ENCODE data around the gene PLIN4.

Gene PLIN4

DNA sequence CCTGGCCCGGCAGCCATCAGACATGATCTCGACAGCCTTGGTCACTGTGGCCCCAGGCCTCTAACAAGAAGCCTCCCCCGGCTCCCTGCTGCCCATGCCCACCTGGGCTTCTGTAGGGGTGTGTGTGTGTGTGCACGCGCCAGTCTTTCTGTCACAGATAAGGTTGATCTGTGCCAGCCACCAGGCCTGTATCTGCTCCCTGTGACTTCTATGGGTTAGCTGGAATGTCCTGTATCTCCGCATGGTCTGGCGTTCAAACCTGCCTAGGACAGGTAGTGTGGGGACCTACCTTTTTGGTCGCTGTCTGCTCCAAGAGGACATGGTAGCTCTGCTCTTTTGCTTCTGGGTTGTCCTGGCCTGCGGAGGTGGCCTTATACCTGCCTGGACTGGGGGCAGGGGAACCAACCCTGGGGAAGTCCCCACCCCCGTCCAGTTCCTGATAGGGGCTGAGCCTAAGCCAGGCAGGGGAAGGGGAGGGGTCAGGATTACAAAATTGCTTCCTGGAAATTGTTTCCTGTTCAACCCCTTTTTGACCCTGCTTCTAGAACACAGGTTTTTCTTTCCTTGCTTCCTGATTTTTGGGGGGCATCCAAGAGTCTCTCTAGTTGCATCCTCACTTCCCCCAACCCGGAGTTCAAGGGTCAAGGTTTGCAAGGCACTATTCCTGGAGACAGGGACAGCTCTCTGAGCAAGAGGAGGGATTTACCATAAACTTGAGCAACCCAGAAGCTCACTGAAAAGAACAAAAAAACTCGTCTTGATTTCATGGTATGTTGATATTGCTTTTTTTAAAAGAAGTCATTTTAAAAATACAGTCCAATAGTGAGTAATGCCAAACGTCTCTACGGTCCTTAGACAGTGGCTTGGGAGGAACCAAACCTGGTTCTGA lies 21.7 kb upstream of the PLIN4 start, which contains the start of gene LRG1:
Gene LRG1, minus strand, starts transcription at position 344 of the 889 bp plus-strand sequence. Its CDS starts 23 bp downstream, at position 321.
- ATAC-seq = no peak

DNA sequence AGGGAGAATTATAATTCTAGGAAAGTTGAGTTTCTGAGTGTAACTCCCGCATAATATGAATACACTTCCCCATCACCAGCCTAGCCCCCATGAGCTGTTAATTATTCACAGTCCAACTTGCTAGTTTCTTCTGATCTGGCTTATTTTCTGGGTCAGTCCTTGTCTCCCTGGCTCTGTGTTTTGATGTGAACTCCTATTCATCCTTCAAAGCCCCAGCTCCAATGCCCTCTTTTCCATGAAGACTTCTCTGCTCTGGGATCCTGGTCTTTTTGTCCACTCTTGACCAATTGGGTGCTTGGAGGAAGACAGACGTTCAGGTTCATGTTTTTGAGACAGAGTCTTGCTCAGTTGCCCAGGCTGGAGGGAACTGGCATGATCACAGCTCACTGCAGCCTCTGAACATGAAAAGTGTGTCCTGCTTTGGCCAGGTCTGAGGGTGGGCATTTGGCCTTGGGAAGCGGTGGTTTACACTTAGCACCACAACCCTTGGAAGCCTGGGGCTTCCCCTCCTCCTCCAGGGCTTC lies 20.9 kb upstream of the PLIN4 start:
- peak; percentile 98 for TF ChIP-seq ZFP3 (CRISPR knock-in tag; IDR thresholded peaks at IDR 0.05)
- no peak for TF ChIP-seq ZNF70 (CRISPR knock-in tag; IDR thresholded peaks at IDR 0.05)
- ATAC-seq = no peak

More for the DNA sequence above, 21.7 kb upstream of the PLIN4 start, which contains the start of gene LRG1:
- no peak for TF ChIP-seq ISL1 (CRISPR knock-in tag; IDR thresholded peaks at IDR 0.05)
- TF ChIP-seq RARB (CRISPR knock-in tag; IDR thresholded peaks at IDR 0.05) = no peak
- TF ChIP-seq, protein P1, sequence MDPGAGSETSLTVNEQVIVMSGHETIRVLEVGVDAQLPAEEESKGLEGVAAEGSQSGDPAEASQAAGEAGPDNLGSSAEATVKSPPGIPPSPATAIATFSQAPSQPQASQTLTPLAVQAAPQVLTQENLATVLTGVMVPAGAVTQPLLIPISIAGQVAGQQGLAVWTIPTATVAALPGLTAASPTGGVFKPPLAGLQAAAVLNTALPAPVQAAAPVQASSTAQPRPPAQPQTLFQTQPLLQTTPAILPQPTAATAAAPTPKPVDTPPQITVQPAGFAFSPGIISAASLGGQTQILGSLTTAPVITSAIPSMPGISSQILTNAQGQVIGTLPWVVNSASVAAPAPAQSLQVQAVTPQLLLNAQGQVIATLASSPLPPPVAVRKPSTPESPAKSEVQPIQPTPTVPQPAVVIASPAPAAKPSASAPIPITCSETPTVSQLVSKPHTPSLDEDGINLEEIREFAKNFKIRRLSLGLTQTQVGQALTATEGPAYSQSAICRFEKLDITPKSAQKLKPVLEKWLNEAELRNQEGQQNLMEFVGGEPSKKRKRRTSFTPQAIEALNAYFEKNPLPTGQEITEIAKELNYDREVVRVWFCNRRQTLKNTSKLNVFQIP (CRISPR knock-in tag; IDR thresholded peaks at IDR 0.05; ENCODE audit: borderline replicate concordance, low read depth) = no peak
- no peak for TF ChIP-seq GLIS3 (CRISPR knock-in tag; IDR thresholded peaks at IDR 0.05)
- TF ChIP-seq ESRRG (CRISPR knock-in tag; IDR thresholded peaks at IDR 0.05) = no peak
- no peak for TF ChIP-seq ZNF565 (CRISPR knock-in tag; conservative IDR thresholded peaks at IDR 0.05; ENCODE audit: low read depth)
- TF ChIP-seq TOX (CRISPR knock-in tag; IDR thresholded peaks at IDR 0.05; ENCODE audit: borderline replicate concordance) = no peak
- no peak for TF ChIP-seq PPARA (CRISPR knock-in tag; IDR thresholded peaks at IDR 0.05; ENCODE audit: borderline replicate concordance)
- no peak for TF ChIP-seq SNAI2 (CRISPR knock-in tag; IDR thresholded peaks at IDR 0.05)
- no peak for TF ChIP-seq ZFP30 (CRISPR knock-in tag; IDR thresholded peaks at IDR 0.05)
- TF ChIP-seq ZC3H10 (CRISPR knock-in tag; IDR thresholded peaks at IDR 0.05) = no peak

DNA sequence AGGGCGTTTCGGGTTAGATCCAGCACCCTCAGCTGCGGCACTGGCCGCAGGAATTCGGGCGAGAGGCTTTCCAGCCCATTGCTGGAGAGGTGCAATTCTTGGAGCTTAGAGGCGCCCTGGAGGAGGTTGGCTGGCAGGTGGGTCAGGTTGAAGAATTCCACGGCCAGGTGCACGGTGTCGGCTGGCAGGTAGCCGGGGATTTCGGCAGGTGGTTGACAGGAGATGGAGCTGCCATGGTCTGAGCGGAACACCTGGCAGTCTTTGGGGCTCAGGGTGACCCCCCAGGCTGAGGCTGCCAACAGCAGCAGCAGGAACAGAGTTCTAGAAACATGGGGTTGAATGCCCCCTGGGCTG lies 20.3 kb upstream of the PLIN4 start:
- ATAC-seq = no peak
- TF ChIP-seq BACH2 (CRISPR knock-in tag; IDR thresholded peaks at IDR 0.05; ENCODE audit: borderline replicate concordance) (no peak), ZFP30 (CRISPR knock-in tag; IDR thresholded peaks at IDR 0.05) (no peak)
- TF ChIP-seq, protein P2, sequence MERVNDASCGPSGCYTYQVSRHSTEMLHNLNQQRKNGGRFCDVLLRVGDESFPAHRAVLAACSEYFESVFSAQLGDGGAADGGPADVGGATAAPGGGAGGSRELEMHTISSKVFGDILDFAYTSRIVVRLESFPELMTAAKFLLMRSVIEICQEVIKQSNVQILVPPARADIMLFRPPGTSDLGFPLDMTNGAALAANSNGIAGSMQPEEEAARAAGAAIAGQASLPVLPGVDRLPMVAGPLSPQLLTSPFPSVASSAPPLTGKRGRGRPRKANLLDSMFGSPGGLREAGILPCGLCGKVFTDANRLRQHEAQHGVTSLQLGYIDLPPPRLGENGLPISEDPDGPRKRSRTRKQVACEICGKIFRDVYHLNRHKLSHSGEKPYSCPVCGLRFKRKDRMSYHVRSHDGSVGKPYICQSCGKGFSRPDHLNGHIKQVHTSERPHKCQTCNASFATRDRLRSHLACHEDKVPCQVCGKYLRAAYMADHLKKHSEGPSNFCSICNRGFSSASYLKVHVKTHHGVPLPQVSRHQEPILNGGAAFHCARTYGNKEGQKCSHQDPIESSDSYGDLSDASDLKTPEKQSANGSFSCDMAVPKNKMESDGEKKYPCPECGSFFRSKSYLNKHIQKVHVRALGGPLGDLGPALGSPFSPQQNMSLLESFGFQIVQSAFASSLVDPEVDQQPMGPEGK (CRISPR knock-in tag; IDR thresholded peaks at IDR 0.05; ENCODE audit: borderline replicate concordance) = no peak

DNA sequence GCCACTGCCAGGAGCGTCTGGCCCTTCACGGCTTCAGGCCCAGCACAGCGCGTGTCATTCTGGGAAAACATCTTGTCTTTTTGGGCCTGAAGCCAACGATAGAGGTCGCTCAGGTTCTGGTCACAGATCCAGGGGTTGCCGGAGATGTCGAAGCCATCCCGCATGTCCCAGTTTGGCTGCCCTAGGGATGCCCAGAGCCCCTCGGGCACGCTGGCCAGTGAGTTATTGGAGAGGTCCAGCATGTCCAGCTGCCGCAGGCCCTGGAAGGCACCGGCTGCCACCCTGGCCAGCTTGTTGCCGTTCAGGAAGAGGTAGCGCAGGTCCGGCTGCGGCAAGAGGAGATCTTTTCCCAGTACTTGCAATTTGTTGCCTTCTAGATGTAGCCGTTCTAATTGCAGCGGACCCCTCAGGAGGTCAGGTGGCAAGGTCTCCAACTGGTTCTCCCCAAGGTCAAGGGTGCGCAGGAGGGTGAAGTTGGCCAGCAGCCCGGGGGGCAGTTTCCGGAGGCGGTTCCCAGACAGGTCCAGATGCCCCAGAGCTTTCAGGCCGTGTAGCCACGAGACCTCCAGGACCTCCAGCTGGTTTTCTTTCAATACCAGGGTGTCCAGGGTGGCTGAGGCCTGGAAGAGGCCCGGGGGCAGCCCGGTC lies 19.8 kb upstream of the PLIN4 start:
- TF ChIP-seq ISL1 (CRISPR knock-in tag; IDR thresholded peaks at IDR 0.05) = no peak
- no peak for TF ChIP-seq RARB (CRISPR knock-in tag; IDR thresholded peaks at IDR 0.05)
- TF ChIP-seq ZNF8 (CRISPR knock-in tag; IDR thresholded peaks at IDR 0.05) = no peak
- TF ChIP-seq CSDC2 (CRISPR knock-in tag; IDR thresholded peaks at IDR 0.05) = no peak
- no peak for TF ChIP-seq OSR1 (CRISPR knock-in tag; IDR thresholded peaks at IDR 0.05)
- TF ChIP-seq GLIS3 (CRISPR knock-in tag; IDR thresholded peaks at IDR 0.05) = no peak
- TF ChIP-seq, protein P3, sequence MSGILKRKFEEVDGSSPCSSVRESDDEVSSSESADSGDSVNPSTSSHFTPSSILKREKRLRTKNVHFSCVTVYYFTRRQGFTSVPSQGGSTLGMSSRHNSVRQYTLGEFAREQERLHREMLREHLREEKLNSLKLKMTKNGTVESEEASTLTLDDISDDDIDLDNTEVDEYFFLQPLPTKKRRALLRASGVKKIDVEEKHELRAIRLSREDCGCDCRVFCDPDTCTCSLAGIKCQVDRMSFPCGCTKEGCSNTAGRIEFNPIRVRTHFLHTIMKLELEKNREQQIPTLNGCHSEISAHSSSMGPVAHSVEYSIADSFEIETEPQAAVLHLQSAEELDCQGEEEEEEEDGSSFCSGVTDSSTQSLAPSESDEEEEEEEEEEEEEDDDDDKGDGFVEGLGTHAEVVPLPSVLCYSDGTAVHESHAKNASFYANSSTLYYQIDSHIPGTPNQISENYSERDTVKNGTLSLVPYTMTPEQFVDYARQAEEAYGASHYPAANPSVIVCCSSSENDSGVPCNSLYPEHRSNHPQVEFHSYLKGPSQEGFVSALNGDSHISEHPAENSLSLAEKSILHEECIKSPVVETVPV (CRISPR knock-in tag; IDR thresholded peaks at IDR 0.05) = no peak
- ATAC-seq = no peak

DNA sequence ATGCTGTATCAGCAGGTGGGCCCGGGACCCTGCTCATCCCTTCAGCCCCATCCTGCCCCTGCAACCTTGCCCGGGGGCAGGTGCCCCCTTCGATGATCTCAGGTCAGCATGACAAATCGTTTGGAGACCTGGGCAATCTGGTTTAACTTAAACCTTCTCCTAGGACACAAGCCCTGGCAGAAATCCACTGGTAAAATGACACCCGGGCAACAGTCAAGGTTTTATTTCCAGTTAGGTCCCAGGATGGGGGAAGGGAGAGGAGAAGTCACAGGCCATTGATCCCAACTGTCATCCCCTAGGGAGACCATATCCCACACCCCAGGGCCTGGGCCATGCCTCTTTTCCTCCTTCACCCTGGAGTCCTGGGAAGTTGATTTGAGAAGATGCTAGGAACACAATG lies 18.5 kb upstream of the PLIN4 start:
- no peak for TF ChIP-seq CSDC2 (CRISPR knock-in tag; IDR thresholded peaks at IDR 0.05)
- TF ChIP-seq, protein P2 (CRISPR knock-in tag; IDR thresholded peaks at IDR 0.05; ENCODE audit: borderline replicate concordance) = no peak
- peak; percentile 14; the same call in 2 of the 3 replicates for ATAC-seq
